GM19328 (cell line): ENCODE results near the gene PYDC1.
"Not testable (repeated sequence)": the region's sequence is repeated elsewhere in the genome, so short reads cannot be mapped to it uniquely, and the experiment has no call there.

Source experiments
- ATAC-seq: cut with Tn5 transposase; IDR thresholded peaks from one replicate; pipeline ENCODE4 v1.9.1; 2021; ENCODE audit warnings: mild to moderate bottlenecking, moderate library complexity; ENCODE audit not compliant: unreplicated experiment

The PYDC1 gene

GRCh38 chr16:31223044-31223443, 6.1 kb upstream of the PYDC1 start:
- no peak for ATAC-seq

GRCh38 chr16:31221357-31222160, 4.6 kb upstream of the PYDC1 start:
- ATAC-seq = no peak

- no peak for ATAC-seq
Observed at GRCh38 chr16:31219154-31219741, 2.3 kb upstream of the PYDC1 start.

GRCh38 chr16:31217136-31217530, 198 bp upstream of the PYDC1 start:
- ATAC-seq = no peak

- no peak for ATAC-seq
Observed at GRCh38 chr16:31215287-31216162, 1.4 kb downstream of the PYDC1 start.

- no peak for ATAC-seq
Observed at GRCh38 chr16:31214708-31215286, 2.1 kb downstream of the PYDC1 start.

GRCh38 chr16:31213877-31214707, 2.8 kb downstream of the PYDC1 start, which contains the start of gene TRIM72:
Gene TRIM72, plus strand, starts transcription at chr16:31214119. Its CDS starts 620 bp downstream, at chr16:31214739.
- ATAC-seq = no peak

GRCh38 chr16:31213342-31213741, 3.6 kb downstream of the PYDC1 start:
- no peak for ATAC-seq

GRCh38 chr16:31206776-31207175, 10.2 kb downstream of the PYDC1 start:
- ATAC-seq = no peak

GRCh38 chr16:31204871-31205666, 11.9 kb downstream of the PYDC1 start:
- no peak for ATAC-seq

GRCh38 chr16:31202414-31203375, 14.2 kb downstream of the PYDC1 start, which contains the start of gene PYCARD:
Gene PYCARD, minus strand, starts transcription at chr16:31202760. Its CDS starts 70 bp downstream, at chr16:31202690.
- no peak for ATAC-seq

GRCh38 chr16:31201582-31202413, 15.1 kb downstream of the PYDC1 start:
- no peak for ATAC-seq

GRCh38 chr16:31200821-31201568, 15.9 kb downstream of the PYDC1 start:
- ATAC-seq = no peak

GRCh38 chr16:31200111-31200510, 16.8 kb downstream of the PYDC1 start:
- not testable (repeated sequence) for ATAC-seq

GRCh38 chr16:31199430-31200041, 17.4 kb downstream of the PYDC1 start:
- ATAC-seq = no peak
